ENCODE data around the gene CFAP97.

DNA sequence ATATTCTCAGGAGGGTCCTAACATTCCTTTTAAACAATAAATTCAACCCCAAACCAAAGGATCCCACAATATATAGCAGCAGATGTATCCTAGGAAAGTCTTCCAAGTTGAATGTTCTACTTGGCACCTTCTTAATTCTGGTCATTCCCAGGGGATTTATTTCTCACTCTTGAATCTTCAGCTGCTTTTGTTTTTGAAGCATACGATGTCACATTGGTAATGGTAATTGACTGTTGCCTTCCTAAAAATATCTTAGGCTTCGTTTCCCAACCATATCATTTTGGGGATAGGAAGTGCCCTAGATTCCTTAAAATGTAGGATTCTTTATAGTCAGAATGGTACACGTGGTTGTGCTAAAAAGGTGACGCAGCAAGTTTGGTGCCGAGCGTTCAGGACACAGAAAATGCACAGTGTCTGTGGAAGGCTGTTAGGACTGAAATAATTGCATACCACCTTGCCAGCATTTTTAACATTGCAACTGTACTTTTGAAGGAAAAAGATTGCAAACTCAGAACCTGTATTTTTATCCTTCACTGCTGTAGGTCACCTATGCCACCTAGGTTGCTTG, 13.7 kb upstream of the CFAP97 start:
- TF ChIP-seq, protein P1, sequence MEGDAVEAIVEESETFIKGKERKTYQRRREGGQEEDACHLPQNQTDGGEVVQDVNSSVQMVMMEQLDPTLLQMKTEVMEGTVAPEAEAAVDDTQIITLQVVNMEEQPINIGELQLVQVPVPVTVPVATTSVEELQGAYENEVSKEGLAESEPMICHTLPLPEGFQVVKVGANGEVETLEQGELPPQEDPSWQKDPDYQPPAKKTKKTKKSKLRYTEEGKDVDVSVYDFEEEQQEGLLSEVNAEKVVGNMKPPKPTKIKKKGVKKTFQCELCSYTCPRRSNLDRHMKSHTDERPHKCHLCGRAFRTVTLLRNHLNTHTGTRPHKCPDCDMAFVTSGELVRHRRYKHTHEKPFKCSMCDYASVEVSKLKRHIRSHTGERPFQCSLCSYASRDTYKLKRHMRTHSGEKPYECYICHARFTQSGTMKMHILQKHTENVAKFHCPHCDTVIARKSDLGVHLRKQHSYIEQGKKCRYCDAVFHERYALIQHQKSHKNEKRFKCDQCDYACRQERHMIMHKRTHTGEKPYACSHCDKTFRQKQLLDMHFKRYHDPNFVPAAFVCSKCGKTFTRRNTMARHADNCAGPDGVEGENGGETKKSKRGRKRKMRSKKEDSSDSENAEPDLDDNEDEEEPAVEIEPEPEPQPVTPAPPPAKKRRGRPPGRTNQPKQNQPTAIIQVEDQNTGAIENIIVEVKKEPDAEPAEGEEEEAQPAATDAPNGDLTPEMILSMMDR (IDR thresholded peaks at IDR 0.05): no peak
- TF ChIP-seq POLR2A (IDR thresholded peaks at IDR 0.05): no peak
